GM18951 (cell line): ENCODE data around the gene P2RX1.

Experiments
- POLR2A ChIP-seq: IDR thresholded peaks from 4 replicates; pipeline ENCODE4 v1.6.1; 2011; ENCODE audit warnings: mild to moderate bottlenecking; ENCODE audit not compliant: insufficient read length, insufficient read depth; ENCODE audit errors: extremely low read depth
- in situ Hi-C: fragments of 300-500 bp; cut with MboI; formaldehyde crosslinking; loops from one replicate; pipeline ENCODE4 v1.12.0; 2022; ENCODE audit warnings: low sequenced_read_pairs, mixed read lengths, inconsistent platforms; ENCODE audit not compliant: unreplicated experiment

P2RX1 gene

GRCh38 chr17:3888343-3889171, 27.7 kb downstream of the P2RX1 start:
- TF ChIP-seq POLR2A: no peak
- in situ Hi-C loops: no loop called here

DNA sequence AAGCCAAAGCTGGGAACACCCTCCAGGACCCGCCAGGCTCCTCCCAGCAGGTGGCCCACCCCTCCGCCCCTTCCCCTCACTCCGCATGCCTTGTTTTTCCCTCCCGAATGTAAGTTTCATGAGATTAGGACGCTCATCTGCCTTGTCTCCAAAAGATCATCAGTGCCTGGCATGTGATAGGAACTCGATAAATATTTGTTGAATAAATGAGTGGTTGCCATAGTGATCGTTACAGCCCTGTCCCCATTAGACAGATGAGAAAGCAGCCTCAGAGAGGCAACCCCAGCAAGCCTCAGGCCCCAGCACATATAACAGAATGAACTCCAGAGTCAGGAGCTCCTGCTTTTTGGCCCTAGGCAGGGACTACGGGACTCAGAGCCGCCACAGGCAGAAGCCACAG, 28.5 kb downstream of the P2RX1 start:
- in situ Hi-C loops: no loop called here

GRCh38 chr17:3887394-3887793, 28.9 kb downstream of the P2RX1 start:
- in situ Hi-C loops: no loop called here
- TF ChIP-seq POLR2A: no peak

More for the DNA sequence above, 28.5 kb downstream of the P2RX1 start:
- TF ChIP-seq POLR2A: no peak

DNA sequence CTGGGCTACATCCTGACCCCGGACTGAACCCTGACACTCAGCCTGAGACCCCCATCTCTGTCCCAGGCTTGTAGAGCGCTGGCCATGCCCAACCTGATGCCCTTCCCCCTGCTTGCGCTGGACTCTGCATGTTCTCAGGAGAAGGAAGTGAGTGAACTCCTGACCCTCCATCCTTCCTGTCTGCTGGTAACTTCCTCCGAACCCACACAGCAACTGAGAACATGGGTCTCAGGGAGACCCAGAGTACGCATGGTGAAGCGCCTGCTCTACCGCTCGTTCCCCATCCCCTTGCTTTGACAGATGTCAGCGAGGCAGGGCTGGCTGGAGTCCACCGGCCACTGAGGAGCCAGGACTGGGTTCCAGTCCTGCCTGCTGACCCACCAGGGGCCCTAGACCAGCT, 29.5 kb downstream of the P2RX1 start:
- in situ Hi-C loops: no loop called here
- no peak for TF ChIP-seq POLR2A

- in situ Hi-C loops: no loop called here
- TF ChIP-seq POLR2A: no peak
These were observed 30.3 kb downstream of the P2RX1 start for GRCh38 chr17:3885970-3886369.

DNA sequence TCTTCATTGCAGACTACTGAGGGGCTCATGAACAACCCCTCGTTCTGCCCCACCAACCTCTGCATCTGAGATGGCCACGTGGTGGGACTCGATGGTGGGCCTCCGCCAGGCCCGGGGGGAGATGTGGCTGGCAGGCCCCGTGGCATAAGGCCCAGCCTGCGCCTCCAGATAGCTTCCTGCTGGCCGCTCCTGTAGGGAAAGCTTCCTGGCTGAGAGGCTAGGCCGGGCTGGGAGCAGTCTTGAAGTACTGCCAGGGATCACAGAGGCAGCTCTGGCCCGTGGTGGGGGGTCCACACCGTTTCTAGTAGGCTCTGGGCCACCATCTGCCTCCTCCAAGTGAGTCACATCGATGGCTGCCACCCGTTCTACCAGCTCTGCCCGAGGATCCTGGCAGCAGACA, 31.0 kb downstream of the P2RX1 start:
- TF ChIP-seq POLR2A: no peak

DNA sequence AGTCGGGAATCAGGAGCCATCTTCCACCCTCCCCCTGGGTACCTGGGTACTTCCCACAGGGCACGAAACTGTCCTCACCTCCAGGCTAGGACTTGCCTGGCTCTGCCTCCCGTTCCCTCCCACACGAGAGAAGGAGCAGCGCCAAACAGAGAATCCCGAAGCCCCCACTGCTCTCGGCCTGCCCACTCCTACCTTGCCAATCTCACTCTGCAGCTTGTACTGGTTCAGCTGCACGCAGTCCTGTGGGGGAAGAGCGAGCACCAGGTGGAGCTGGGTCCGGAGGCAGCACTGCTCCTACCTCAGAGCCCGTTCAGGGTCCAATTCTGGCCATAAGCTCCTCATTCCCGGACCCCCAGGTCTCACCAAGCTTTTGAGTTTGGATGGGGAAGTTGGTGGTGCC, 32.1 kb downstream of the P2RX1 start:
- no peak for TF ChIP-seq POLR2A
- in situ Hi-C loops: no loop called here

More for the DNA sequence above, 31.0 kb downstream of the P2RX1 start:
- in situ Hi-C loops: no loop called here

GRCh38 chr17:3882276-3882675, 34.0 kb downstream of the P2RX1 start:
- no peak for TF ChIP-seq POLR2A
- in situ Hi-C loops: no loop called here

DNA sequence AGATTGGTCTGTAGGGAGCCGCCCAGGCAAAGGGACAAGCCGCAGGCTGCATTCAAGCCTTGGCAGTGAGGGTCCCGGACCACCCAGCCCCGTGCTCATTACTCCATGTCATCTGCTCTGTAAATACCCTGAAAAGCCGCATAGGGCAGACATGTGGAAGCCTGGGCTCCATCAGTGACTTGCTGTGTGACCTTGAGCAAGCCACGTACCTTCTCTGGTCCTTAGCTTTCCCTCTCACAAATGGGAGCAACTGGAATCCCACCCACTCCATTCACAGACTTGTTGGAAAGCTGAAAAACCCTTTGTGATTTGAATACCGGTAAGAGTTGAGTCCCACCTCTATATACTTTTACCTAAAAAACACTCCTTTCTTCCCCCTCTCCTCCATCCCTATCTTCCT, 35.3 kb downstream of the P2RX1 start:
- in situ Hi-C loops: no loop called here
- no peak for TF ChIP-seq POLR2A

DNA sequence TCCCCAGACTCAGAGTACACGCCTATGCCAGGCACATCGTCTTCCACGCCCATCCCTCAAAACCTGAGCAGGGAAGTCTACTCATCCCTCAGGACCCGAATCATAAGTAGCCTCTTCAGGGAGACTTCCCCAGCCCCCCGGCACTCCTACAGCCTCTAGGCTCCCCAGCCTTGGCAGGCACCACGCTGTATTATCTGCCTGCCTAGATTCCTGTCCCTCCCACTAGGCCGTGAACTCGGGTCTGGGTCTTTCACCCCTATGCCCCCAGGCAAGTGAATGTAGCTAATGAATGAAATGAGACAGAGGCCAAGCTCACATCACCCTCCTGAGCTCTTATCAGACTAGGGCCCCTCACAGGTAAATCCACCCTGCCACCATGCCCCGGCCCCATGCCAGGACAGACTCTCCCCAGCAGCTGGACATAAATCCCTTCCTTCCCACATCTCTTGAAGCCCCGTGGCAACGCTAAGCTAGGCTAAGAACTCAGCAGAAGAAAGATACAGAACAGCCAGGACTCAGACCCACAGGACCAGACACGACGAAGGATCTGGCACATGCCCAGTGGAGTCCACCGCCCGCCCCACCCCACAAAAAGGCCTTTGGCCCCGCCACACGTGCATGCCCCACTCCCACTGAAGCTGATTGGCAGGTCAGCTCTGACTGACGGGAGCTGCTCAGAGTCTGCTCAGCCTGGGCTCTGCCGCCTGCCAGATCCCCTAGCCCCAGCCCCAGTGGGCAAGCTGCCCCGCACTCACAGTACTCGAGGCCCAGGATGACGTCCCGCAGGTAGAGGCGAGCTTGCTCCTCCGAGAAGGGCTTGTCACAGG, 36.5 kb downstream of the P2RX1 start:
- TF ChIP-seq POLR2A: no peak
- in situ Hi-C loops: no loop called here

- in situ Hi-C loops: no loop called here
These were observed 37.1 kb downstream of the P2RX1 start for GRCh38 chr17:3879186-3879585.

GRCh38 chr17:3877220-3877619, 39.0 kb downstream of the P2RX1 start:
- in situ Hi-C loops: no loop called here
- no peak for TF ChIP-seq POLR2A

More at GRCh38 chr17:3879186-3879585, 37.1 kb downstream of the P2RX1 start:
- TF ChIP-seq POLR2A: no peak

DNA sequence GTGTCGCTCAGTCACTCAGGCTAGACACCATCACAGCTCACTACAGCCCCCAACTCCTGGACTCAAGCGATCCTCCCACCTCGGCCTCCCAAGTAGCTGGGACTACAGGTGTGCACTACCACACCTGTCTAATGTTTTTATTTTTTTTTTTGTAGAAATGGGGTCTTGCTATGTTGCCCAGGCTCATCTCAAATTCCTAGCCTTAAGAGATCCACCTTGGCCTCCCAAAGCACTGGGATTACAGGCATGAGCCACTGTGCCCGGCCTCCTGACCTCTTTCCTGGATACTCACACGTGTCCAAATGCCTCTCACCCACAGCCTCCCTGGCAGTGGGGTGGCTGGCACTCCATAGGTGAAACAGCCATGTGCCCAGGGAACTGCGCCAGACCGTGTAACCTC, 40.9 kb downstream of the P2RX1 start:
- no peak for TF ChIP-seq POLR2A
- in situ Hi-C loops: no loop called here
